IPS DF 6.9 (cell line): Measurements from ENCODE around the gene CHEK2.
"Not testable (repeated sequence)": the region's sequence is repeated elsewhere in the genome, so short reads cannot be mapped to it uniquely, and the experiment has no call there.

Source experiments
- DNase-seq: peaks from one replicate; pipeline ENCODE4 v3.0.0-alpha.2; 2013; ENCODE audit warnings: low read depth, low spot score
- H3K27ac ChIP-seq: one replicate; pipeline ENCODE4 v1.5.1; 2013; ENCODE audit warnings: low read length, control low read depth
- H3K27me3 ChIP-seq: 2 replicates; pipeline ENCODE4 v1.6.1; 2013; ENCODE audit warnings: mild to moderate bottlenecking, low read length; ENCODE audit not compliant: control insufficient read depth, insufficient read depth
- H3K36me3 ChIP-seq: 2 replicates; pipeline ENCODE4 v1.6.1; 2013; ENCODE audit warnings: low read length; ENCODE audit not compliant: control insufficient read depth, insufficient read depth
- H3K4me1 ChIP-seq: 2 replicates; pipeline ENCODE4 v1.6.1; 2013; ENCODE audit warnings: low read length; ENCODE audit not compliant: control insufficient read depth, insufficient read depth
- H3K4me3 ChIP-seq: 2 replicates; pipeline ENCODE4 v1.5.1; 2013; ENCODE audit warnings: mild to moderate bottlenecking, low read length
- H3K9me3 ChIP-seq: 2 replicates; pipeline ENCODE4 v1.6.1; 2013; ENCODE audit warnings: low read length, inconsistent platforms; ENCODE audit not compliant: control insufficient read depth, insufficient read depth
- WGBS: extraction: QIAGEN DNeasy Blood & Tissue Kit; methylation state at CpG from one replicate; pipeline ENCODE4 v1.1.7; 2013; ENCODE audit warnings: mixed read lengths, missing lambda C conversion rate; ENCODE audit not compliant: insufficient read length, insufficient coverage; 5-methylcytosine and 5-hydroxymethylcytosine counted together

The CHEK2 gene

GRCh38 chr22:28771195-28771791 lies 29.7 kb upstream of the CHEK2 start:
- no CpG with 5 or more reads among the region's 5 CpGs for WGBS
- Histone ChIP-seq H3K9me3 (no peaks in the 10 kb centered on the region), H3K27ac (no peak overlapping the region), H3K4me3 (no peak overlapping the region), H3K27me3 (no peaks in the 10 kb centered on the region), H3K4me1 (no peaks in the 10 kb centered on the region), H3K36me3 (no peaks in the 10 kb centered on the region; the same call in 1 of the 2 replicates)
- no peak for DNase-seq

- Histone ChIP-seq H3K27ac (no peak overlapping the region), H3K27me3 (no peaks in the 10 kb centered on the region), H3K4me3 (no peak overlapping the region), H3K4me1 (no peaks in the 10 kb centered on the region), H3K9me3 (no peaks in the 10 kb centered on the region), H3K36me3 (no peaks in the 10 kb centered on the region)
- DNase-seq = no peak
- WGBS = no CpG with 5 or more reads among the region's 14 CpGs
Measured at GRCh38 chr22:28769394-28770085, 27.9 kb upstream of the CHEK2 start.

GRCh38 chr22:28768701-28769393 lies 27.2 kb upstream of the CHEK2 start:
- WGBS = no CpG with 5 or more reads among the region's 6 CpGs
- no peak overlapping the region for H3K4me3 ChIP-seq

GRCh38 chr22:28766628-28767027 lies 25.0 kb upstream of the CHEK2 start:
- Histone ChIP-seq H3K4me3 (no peak overlapping the region), H3K9me3 (no peaks in the 10 kb centered on the region), H3K27me3 (no peaks in the 10 kb centered on the region), H3K27ac (no peak overlapping the region), H3K36me3 (no peaks in the 10 kb centered on the region), H3K4me1 (no peaks in the 10 kb centered on the region)
- WGBS = no CpG with 5 or more reads among the region's 3 CpGs
- no peak for DNase-seq

More at GRCh38 chr22:28768701-28769393, 27.2 kb upstream of the CHEK2 start:
- DNase-seq = no peak
- Histone ChIP-seq H3K36me3 (no peaks in the 10 kb centered on the region), H3K27ac (no peak overlapping the region), H3K27me3 (no peaks in the 10 kb centered on the region), H3K9me3 (no peaks in the 10 kb centered on the region), H3K4me1 (no peaks in the 10 kb centered on the region)

- H3K36me3 ChIP-seq, H3K4me3 ChIP-seq, H3K9me3 ChIP-seq, H3K27me3 ChIP-seq, H3K4me1 ChIP-seq, H3K27ac ChIP-seq, DNase-seq: not testable (repeated sequence)
- WGBS = no CpG with 5 or more reads among the region's 4 CpGs
Measured at GRCh38 chr22:28762000-28762399, 20.4 kb upstream of the CHEK2 start.

GRCh38 chr22:28761449-28761755 lies 19.8 kb upstream of the CHEK2 start:
- no peak for DNase-seq
- Histone ChIP-seq H3K4me1 (peaks cover 3% of the 10 kb centered on the region; the same call in 1 of the 2 replicates), H3K4me3 (no peak overlapping the region), H3K27ac (no peak overlapping the region), H3K36me3 (0 out of 2 replicates have a peak, but pooled peaks cover 4% of the 10 kb centered on the region), H3K9me3 (no peaks in the 10 kb centered on the region; the same call in 1 of the 2 replicates), H3K27me3 (no peaks in the 10 kb centered on the region)
- WGBS = no CpG with 5 or more reads among the region's 10 CpGs

GRCh38 chr22:28759861-28760560 lies 18.4 kb upstream of the CHEK2 start:
- H3K4me3 ChIP-seq = no peak overlapping the region
- 0 out of 2 replicates have a peak, but pooled peaks cover 4% of the 10 kb centered on the region for H3K36me3 ChIP-seq
- H3K27ac ChIP-seq = peak overlapping the region; percentile 91
- H3K4me1 ChIP-seq = peaks cover 3% of the 10 kb centered on the region; the same call in 1 of the 2 replicates
- WGBS = no CpG with 5 or more reads among the region's 3 CpGs
- H3K9me3 ChIP-seq = no peaks in the 10 kb centered on the region; the same call in 1 of the 2 replicates
- peak; percentile 72 for DNase-seq
- H3K27me3 ChIP-seq = no peaks in the 10 kb centered on the region

- H3K27ac ChIP-seq, H3K9me3 ChIP-seq: not testable (repeated sequence)
Measured at GRCh38 chr22:28754512-28754911, 12.9 kb upstream of the CHEK2 start.

GRCh38 chr22:28750471-28750881 lies 8.9 kb upstream of the CHEK2 start:
- H3K27me3 ChIP-seq = no peaks in the 10 kb centered on the region
- no peaks in the 10 kb centered on the region for H3K4me1 ChIP-seq
- peaks cover 4% of the 10 kb centered on the region; the same call in 1 of the 2 replicates for H3K36me3 ChIP-seq
- no peak for DNase-seq
- H3K9me3 ChIP-seq = no peaks in the 10 kb centered on the region
- no peak overlapping the region for H3K27ac ChIP-seq
- H3K4me3 ChIP-seq = no peak overlapping the region
- WGBS = no CpG with 5 or more reads among the region's 6 CpGs

More at GRCh38 chr22:28754512-28754911, 12.9 kb upstream of the CHEK2 start:
- not testable (repeated sequence) for DNase-seq, H3K4me1 ChIP-seq, H3K4me3 ChIP-seq, H3K36me3 ChIP-seq, H3K27me3 ChIP-seq
- no CpG with 5 or more reads among the region's 3 CpGs for WGBS

GRCh38 chr22:28743852-28744251 lies 2.2 kb upstream of the CHEK2 start:
- Histone ChIP-seq H3K27me3 (no peaks in the 10 kb centered on the region), H3K27ac (no peak overlapping the region), H3K4me3 (no peak overlapping the region), H3K4me1 (no peaks in the 10 kb centered on the region), H3K36me3 (peaks cover 13% of the 10 kb centered on the region; the same call in 1 of the 2 replicates), H3K9me3 (no peaks in the 10 kb centered on the region)
- no peak for DNase-seq
- no CpG with 5 or more reads among the region's 3 CpGs for WGBS
